Fibroblast of lung (primary cell): ENCODE results near the gene PAPLN.

Experiments
- EZH2 ChIP-seq: IDR thresholded peaks from 2 replicates; pipeline ENCODE4 v1.5.1; 2012; ENCODE audit warnings: low read length, control low read depth, mild to moderate bottlenecking; ENCODE audit errors: missing control alignments
- TF ChIP-seq, protein P1 (sequence below), 2 donors: IDR thresholded peaks in 1 of 2; conservative IDR thresholded peaks in 1 of 2; 1 replicate in 1 of 2; 2 replicates in 1 of 2; pipeline ENCODE4 v1.5.1; 2011 to 2012; ENCODE audit warnings: low read length in 2 of 2, control low read depth in 1 of 2, inconsistent platforms in 1 of 2, low read depth in 1 of 2, mild to moderate bottlenecking in 1 of 2

DNA sequence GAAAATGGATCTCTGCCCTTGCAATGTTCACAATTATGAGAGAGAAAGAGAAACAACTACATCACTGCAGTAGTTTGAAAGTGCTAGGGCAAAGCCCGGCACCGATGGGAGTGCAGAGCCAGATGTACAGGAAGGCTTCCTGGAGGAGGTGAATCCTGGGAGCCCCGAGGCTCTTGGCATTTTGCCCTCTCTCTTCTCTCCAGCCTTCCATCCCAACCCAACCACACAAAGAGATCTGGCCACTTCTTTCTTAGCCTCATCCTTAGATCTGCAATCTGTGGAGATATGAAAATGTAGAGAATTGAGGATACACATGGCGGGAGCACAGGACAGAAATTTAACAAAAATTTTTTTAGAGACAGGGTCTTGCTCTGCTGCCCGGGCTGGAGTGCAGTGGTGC, 3.3 kb upstream of the PAPLN start:
- TF ChIP-seq, protein P1, sequence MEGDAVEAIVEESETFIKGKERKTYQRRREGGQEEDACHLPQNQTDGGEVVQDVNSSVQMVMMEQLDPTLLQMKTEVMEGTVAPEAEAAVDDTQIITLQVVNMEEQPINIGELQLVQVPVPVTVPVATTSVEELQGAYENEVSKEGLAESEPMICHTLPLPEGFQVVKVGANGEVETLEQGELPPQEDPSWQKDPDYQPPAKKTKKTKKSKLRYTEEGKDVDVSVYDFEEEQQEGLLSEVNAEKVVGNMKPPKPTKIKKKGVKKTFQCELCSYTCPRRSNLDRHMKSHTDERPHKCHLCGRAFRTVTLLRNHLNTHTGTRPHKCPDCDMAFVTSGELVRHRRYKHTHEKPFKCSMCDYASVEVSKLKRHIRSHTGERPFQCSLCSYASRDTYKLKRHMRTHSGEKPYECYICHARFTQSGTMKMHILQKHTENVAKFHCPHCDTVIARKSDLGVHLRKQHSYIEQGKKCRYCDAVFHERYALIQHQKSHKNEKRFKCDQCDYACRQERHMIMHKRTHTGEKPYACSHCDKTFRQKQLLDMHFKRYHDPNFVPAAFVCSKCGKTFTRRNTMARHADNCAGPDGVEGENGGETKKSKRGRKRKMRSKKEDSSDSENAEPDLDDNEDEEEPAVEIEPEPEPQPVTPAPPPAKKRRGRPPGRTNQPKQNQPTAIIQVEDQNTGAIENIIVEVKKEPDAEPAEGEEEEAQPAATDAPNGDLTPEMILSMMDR (conservative IDR thresholded peaks at IDR 0.05 in 1 of 2, IDR thresholded peaks at IDR 0.05 in 1 of 2; ENCODE audit: low read depth in 1 of 2, low read length in 2 of 2) = no peak
- TF ChIP-seq EZH2 = no peak
